ENCODE data around the gene CACNA1C. TPM values are rescaled to one million over a fixed set of nuclear protein-coding genes. Genes with fewer than 3 reads are reported as not detected.

CACNA1C gene
- total and polyA plus RNA-seq, 4 donors: 14.8 to 22.2 (median 18.3) TPM

DNA sequence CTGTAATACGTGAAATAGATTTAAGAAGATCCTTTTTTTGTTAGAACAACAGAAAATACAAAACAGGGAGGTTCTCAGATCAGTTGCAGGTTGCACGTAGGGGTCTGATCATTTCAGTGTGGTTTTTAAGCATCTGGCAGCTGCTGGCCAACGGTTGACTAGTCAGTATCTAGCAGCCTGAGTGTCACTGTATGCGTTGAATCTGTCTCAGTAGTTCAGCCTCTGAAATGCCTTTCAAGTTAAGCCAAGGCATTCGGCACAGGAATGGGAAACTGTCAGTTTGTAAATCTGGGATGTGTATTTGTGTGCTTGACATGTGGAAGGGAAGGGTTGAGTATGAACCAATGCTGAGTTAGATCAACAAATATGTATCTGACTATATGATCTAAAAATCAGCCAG is 165.9 kb downstream of the CACNA1C start:
- Histone ChIP-seq H3K27me3 (ENCODE audit: control insufficient read depth, insufficient read depth, low read length) (no peaks in the 10 kb centered on the region), H3K36me3 (ENCODE audit: control insufficient read depth, insufficient read depth, low read length) (no peaks in the 10 kb centered on the region), H3K4me3 (ENCODE audit: low read depth, low read length) (no peak overlapping the region), H3K9me3 (ENCODE audit: control insufficient read depth, insufficient read depth, low read length) (no peaks in the 10 kb centered on the region), H3K27ac (ENCODE audit: low read depth, low read length) (no peak overlapping the region), H3K4me1 (ENCODE audit: control insufficient read depth, insufficient read depth, low read length) (peaks cover 4% of the 10 kb centered on the region)
- WGBS (ENCODE audit: insufficient coverage): 56% methylated on average over 4 of the region's 5 CpGs
- peak in 1 of 6 donors; percentile 53 for DNase-seq (ENCODE audit: low read depth in 4 of 6, low spot score in 6 of 6)

GRCh38 chr12:2221030-2221621 is 168.3 kb downstream of the CACNA1C start:
- H3K36me3 ChIP-seq (ENCODE audit: control insufficient read depth, insufficient read depth, low read length): no peaks in the 10 kb centered on the region
- H3K9me3 ChIP-seq (ENCODE audit: control insufficient read depth, insufficient read depth, low read length): no peaks in the 10 kb centered on the region
- no peak overlapping the region for H3K4me3 ChIP-seq (ENCODE audit: low read depth, low read length)
- no peaks in the 10 kb centered on the region for H3K27me3 ChIP-seq (ENCODE audit: control insufficient read depth, insufficient read depth, low read length)
- peak in 1 of 6 donors; percentile 32 for DNase-seq (ENCODE audit: low read depth in 4 of 6, low spot score in 6 of 6)
- 95% methylated on average over 3 of the region's 4 CpGs for WGBS (ENCODE audit: insufficient coverage)
- H3K4me1 ChIP-seq (ENCODE audit: control insufficient read depth, insufficient read depth, low read length): no peaks in the 10 kb centered on the region
- H3K27ac ChIP-seq (ENCODE audit: low read depth, low read length): no peak overlapping the region

DNA sequence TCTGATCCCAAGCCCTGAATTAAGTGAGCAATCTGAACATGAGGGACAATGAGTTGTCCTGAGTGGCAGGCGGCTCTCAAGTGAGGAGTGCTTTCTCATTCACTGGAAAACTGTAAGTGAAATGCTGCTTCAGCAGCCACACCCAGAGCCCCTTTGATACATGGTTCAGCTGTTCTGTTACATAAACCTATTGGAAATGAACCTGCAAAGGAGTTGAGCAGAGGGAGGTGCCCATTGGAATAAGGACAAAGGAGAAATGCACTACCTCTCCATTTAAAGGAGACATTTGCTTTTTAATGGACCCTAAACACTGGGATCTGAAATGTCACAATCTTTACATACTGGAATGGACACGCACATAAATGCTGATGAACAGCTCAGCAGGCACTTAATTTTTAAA is 169.9 kb downstream of the CACNA1C start:
- peaks cover 3% of the 10 kb centered on the region for H3K4me1 ChIP-seq (ENCODE audit: control insufficient read depth, insufficient read depth, low read length)
- no peaks in the 10 kb centered on the region for H3K9me3 ChIP-seq (ENCODE audit: control insufficient read depth, insufficient read depth, low read length)
- WGBS (ENCODE audit: insufficient coverage): 89% methylated on average over 1 of the region's 2 CpGs
- H3K27me3 ChIP-seq (ENCODE audit: control insufficient read depth, insufficient read depth, low read length): no peaks in the 10 kb centered on the region
- no peaks in the 10 kb centered on the region for H3K36me3 ChIP-seq (ENCODE audit: control insufficient read depth, insufficient read depth, low read length)
- no peak overlapping the region for H3K4me3 ChIP-seq (ENCODE audit: low read depth, low read length)
- DNase-seq (ENCODE audit: low read depth in 4 of 6, low spot score in 6 of 6): no peak
- H3K27ac ChIP-seq (ENCODE audit: low read depth, low read length): no peak overlapping the region

DNA sequence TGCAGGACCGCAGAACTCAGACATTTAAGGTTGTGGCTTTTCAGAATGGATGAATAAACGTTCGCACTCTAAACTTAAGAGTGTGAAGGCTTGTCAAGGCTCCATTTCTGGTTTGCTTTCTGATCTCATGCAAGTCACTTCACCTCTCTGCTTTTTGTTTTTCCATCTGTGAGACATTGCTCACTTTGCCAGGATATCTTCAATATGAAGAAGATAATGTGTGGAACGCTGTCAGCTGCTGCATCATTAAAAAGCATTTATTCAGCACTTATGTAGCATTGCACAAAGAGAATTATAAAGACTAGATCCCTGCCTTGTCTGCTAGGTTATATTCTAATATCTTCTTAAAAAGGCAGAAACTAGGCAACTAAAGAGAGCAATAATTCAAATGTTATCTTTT is 172.2 kb downstream of the CACNA1C start:
- Histone ChIP-seq H3K27ac (ENCODE audit: low read depth, low read length) (no peak overlapping the region), H3K36me3 (ENCODE audit: control insufficient read depth, insufficient read depth, low read length) (no peaks in the 10 kb centered on the region), H3K4me1 (ENCODE audit: control insufficient read depth, insufficient read depth, low read length) (peaks cover 3% of the 10 kb centered on the region), H3K4me3 (ENCODE audit: low read depth, low read length) (no peak overlapping the region), H3K9me3 (ENCODE audit: control insufficient read depth, insufficient read depth, low read length) (no peaks in the 10 kb centered on the region), H3K27me3 (ENCODE audit: control insufficient read depth, insufficient read depth, low read length) (no peaks in the 10 kb centered on the region)
- 87% methylated on average over 3 of the region's 4 CpGs for WGBS (ENCODE audit: insufficient coverage)
- peak in 1 of 6 donors; percentile 56 for DNase-seq (ENCODE audit: low read depth in 4 of 6, low spot score in 6 of 6)

GRCh38 chr12:2225696-2226095 is 172.9 kb downstream of the CACNA1C start:
- no peak overlapping the region for H3K4me3 ChIP-seq (ENCODE audit: low read depth, low read length)
- H3K4me1 ChIP-seq (ENCODE audit: control insufficient read depth, insufficient read depth, low read length): peaks cover 3% of the 10 kb centered on the region
- H3K27ac ChIP-seq (ENCODE audit: low read depth, low read length): no peak overlapping the region
- H3K36me3 ChIP-seq (ENCODE audit: control insufficient read depth, insufficient read depth, low read length): no peaks in the 10 kb centered on the region
- H3K9me3 ChIP-seq (ENCODE audit: control insufficient read depth, insufficient read depth, low read length): no peaks in the 10 kb centered on the region
- no peak for DNase-seq (ENCODE audit: low read depth in 4 of 6, low spot score in 6 of 6)
- WGBS (ENCODE audit: insufficient coverage): no CpG with 5 or more reads among the region's 2 CpGs
- no peaks in the 10 kb centered on the region for H3K27me3 ChIP-seq (ENCODE audit: control insufficient read depth, insufficient read depth, low read length)

DNA sequence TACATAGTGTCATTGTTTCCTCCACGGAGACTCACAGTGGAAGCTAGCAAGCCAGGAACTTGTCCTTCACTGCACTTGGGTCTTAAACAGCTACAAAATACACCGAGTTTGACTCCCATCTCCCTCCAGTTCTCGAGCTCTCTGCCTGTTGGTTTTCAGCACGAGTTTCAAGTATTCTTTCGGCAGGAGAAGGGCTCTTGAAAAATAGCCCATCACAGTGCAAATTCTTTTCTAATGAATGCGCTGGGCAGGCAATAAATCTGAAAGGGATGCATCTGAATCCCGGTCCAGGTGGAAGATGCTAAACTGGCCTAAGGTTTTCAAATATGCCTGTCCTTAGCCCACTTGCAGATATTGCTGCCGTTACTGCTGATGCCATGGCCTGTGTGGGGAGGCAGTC is 173.9 kb downstream of the CACNA1C start:
- Histone ChIP-seq H3K27ac (ENCODE audit: low read depth, low read length) (no peak overlapping the region), H3K36me3 (ENCODE audit: control insufficient read depth, insufficient read depth, low read length) (no peaks in the 10 kb centered on the region)

GRCh38 chr12:2227360-2227759 is 174.6 kb downstream of the CACNA1C start:
- WGBS (ENCODE audit: insufficient coverage): no CpG with 5 or more reads among the region's 1 CpG
- no peak overlapping the region for H3K27ac ChIP-seq (ENCODE audit: low read depth, low read length)

More for the DNA sequence above, 173.9 kb downstream of the CACNA1C start:
- 37% methylated on average over 7 of the region's 8 CpGs for WGBS (ENCODE audit: insufficient coverage)
- Histone ChIP-seq H3K27me3 (ENCODE audit: control insufficient read depth, insufficient read depth, low read length) (no peaks in the 10 kb centered on the region), H3K4me1 (ENCODE audit: control insufficient read depth, insufficient read depth, low read length) (peaks cover 3% of the 10 kb centered on the region), H3K9me3 (ENCODE audit: control insufficient read depth, insufficient read depth, low read length) (no peaks in the 10 kb centered on the region), H3K4me3 (ENCODE audit: low read depth, low read length) (no peak overlapping the region)
- DNase-seq (ENCODE audit: low read depth in 4 of 6, low spot score in 6 of 6): peak in 1 of 6 donors; percentile 48

GRCh38 chr12:2228535-2228934 is 175.7 kb downstream of the CACNA1C start:
- H3K4me1 ChIP-seq (ENCODE audit: control insufficient read depth, insufficient read depth, low read length): peaks cover 3% of the 10 kb centered on the region
- H3K4me3 ChIP-seq (ENCODE audit: low read depth, low read length): no peak overlapping the region
- no peaks in the 10 kb centered on the region for H3K36me3 ChIP-seq (ENCODE audit: control insufficient read depth, insufficient read depth, low read length)
- no peak overlapping the region for H3K27ac ChIP-seq (ENCODE audit: low read depth, low read length)
- H3K9me3 ChIP-seq (ENCODE audit: control insufficient read depth, insufficient read depth, low read length): no peaks in the 10 kb centered on the region
- DNase-seq (ENCODE audit: low read depth in 4 of 6, low spot score in 6 of 6): no peak
- H3K27me3 ChIP-seq (ENCODE audit: control insufficient read depth, insufficient read depth, low read length): no peaks in the 10 kb centered on the region

More at GRCh38 chr12:2227360-2227759, 174.6 kb downstream of the CACNA1C start:
- Histone ChIP-seq H3K27me3 (ENCODE audit: control insufficient read depth, insufficient read depth, low read length) (no peaks in the 10 kb centered on the region), H3K4me3 (ENCODE audit: low read depth, low read length) (no peak overlapping the region), H3K36me3 (ENCODE audit: control insufficient read depth, insufficient read depth, low read length) (no peaks in the 10 kb centered on the region), H3K4me1 (ENCODE audit: control insufficient read depth, insufficient read depth, low read length) (peaks cover 3% of the 10 kb centered on the region), H3K9me3 (ENCODE audit: control insufficient read depth, insufficient read depth, low read length) (no peaks in the 10 kb centered on the region)
- no peak for DNase-seq (ENCODE audit: low read depth in 4 of 6, low spot score in 6 of 6)

GRCh38 chr12:2229661-2230539 is 177.1 kb downstream of the CACNA1C start:
- no peaks in the 10 kb centered on the region for H3K9me3 ChIP-seq (ENCODE audit: control insufficient read depth, insufficient read depth, low read length)
- peak in 2 of 6 donors; percentile 31 to 67 for DNase-seq (ENCODE audit: low read depth in 4 of 6, low spot score in 6 of 6)
- H3K27ac ChIP-seq (ENCODE audit: low read depth, low read length): no peak overlapping the region
- 57% methylated on average over 60 of the region's 61 CpGs for WGBS (ENCODE audit: insufficient coverage)
- H3K4me3 ChIP-seq (ENCODE audit: low read depth, low read length): no peak overlapping the region
- no peaks in the 10 kb centered on the region for H3K36me3 ChIP-seq (ENCODE audit: control insufficient read depth, insufficient read depth, low read length)
- H3K4me1 ChIP-seq (ENCODE audit: control insufficient read depth, insufficient read depth, low read length): peaks cover 4% of the 10 kb centered on the region
- H3K27me3 ChIP-seq (ENCODE audit: control insufficient read depth, insufficient read depth, low read length): no peaks in the 10 kb centered on the region
